ENCODE results near the gene DIS3L2.

The DIS3L2 gene

DNA sequence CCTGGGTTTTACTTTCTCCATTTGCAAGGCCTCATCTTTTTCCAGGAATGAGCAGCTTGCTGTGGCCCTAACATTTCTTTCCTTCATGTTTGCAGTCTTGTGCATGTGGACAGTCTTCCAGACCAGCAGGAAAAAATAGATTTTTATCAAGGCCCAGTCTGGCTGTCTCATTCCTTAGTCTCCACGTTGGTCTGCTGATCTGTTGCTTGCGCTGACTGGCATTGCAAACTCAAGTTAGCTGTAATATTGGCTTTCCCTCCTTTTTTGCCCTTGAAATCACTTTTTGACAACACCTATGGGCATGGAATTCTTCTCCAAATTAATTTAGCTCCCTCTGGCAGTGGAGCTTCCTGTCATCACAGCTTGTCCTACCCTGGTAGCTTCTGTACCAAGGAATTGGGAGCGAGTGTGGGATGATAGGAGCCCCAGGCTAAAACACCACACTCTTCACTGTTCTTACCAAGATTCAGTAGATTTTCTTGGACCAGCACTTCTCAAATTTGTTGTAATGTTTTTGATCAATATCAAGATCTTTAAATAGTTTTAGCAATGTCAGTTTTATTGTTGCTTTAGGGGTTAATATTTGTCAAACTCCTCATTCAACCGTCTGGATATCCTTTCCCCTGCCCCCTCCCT is 48.2 kb downstream of the DIS3L2 start:
- H3K27ac ChIP-seq = no peak overlapping the region
- no peaks in the 10 kb centered on the region for H3K27me3 ChIP-seq (ENCODE audit: insufficient read depth, low read depth, severe bottlenecking)

DNA sequence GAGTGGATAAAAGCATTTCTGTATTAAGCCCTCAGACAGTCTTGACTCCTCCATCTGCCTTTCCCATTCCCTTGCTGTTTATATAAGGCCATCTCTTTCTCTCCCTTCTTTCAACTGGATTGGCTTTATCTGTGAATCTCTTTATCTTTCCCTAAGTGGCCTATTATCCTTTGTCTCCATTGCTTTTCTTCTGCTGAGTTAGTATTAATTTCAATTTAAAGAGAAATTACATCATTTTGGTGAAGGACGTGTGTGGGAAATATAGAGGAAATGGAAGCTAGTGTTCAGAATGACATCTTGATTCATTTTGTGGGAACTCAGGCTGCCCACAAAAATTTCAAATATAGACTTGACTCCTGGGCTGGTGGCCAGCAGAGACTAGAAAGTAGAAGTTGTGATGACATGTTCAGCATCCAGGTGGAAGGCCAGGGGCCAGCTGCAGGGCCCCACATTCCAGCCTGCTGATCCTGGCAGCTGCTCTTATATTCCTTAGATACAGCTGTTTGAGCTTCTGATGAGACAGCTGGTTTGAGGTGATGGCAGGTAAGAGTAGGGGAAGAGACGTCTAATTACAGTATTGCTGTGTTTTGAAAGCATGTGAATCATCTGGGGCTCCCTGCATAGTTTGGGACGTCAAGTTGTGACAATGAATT is 52.3 kb downstream of the DIS3L2 start:
- Histone ChIP-seq H3K27me3 (ENCODE audit: insufficient read depth, low read depth, severe bottlenecking) (no peaks in the 10 kb centered on the region), H3K9me3 (ENCODE audit: severe bottlenecking) (no peaks in the 10 kb centered on the region), H3K36me3 (peaks cover 2% of the 10 kb centered on the region; the same call in 1 of the 2 replicates), H3K27ac (no peak overlapping the region), H3K4me3 (ENCODE audit: low read depth, low read length) (no peak overlapping the region)
- DNase-seq = no peak
- TF ChIP-seq, protein P1, sequence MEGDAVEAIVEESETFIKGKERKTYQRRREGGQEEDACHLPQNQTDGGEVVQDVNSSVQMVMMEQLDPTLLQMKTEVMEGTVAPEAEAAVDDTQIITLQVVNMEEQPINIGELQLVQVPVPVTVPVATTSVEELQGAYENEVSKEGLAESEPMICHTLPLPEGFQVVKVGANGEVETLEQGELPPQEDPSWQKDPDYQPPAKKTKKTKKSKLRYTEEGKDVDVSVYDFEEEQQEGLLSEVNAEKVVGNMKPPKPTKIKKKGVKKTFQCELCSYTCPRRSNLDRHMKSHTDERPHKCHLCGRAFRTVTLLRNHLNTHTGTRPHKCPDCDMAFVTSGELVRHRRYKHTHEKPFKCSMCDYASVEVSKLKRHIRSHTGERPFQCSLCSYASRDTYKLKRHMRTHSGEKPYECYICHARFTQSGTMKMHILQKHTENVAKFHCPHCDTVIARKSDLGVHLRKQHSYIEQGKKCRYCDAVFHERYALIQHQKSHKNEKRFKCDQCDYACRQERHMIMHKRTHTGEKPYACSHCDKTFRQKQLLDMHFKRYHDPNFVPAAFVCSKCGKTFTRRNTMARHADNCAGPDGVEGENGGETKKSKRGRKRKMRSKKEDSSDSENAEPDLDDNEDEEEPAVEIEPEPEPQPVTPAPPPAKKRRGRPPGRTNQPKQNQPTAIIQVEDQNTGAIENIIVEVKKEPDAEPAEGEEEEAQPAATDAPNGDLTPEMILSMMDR (IDR thresholded peaks at IDR 0.05; ENCODE audit: low read depth, low read length) = no peak

More for the DNA sequence above, 48.2 kb downstream of the DIS3L2 start:
- Histone ChIP-seq H3K36me3 (no peaks in the 10 kb centered on the region), H3K9me3 (ENCODE audit: severe bottlenecking) (no peaks in the 10 kb centered on the region), H3K4me3 (ENCODE audit: low read depth, low read length) (no peak overlapping the region)
- TF ChIP-seq, protein P1 (IDR thresholded peaks at IDR 0.05; ENCODE audit: low read depth, low read length) = no peak
- DNase-seq = no peak

DNA sequence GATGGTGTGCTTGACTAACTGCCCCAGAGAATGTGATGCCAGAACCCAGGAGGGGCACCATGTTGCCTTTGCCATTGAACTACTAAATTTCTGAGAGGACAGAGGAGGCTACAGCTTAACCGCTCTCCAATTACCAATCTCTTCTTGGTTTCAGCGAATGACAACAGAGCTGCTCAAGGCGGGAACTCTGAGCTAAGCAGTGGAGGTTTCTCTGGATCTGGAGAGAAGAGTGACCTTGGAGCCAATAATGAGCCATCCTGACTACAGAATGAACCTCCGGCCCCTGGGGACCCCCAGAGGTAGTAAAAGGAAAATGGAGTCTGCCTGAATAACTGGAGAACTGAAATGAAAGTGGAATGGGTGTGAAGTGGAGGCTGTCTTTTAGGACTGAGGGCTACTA is 53.2 kb downstream of the DIS3L2 start:
- H3K27ac ChIP-seq = no peak overlapping the region
- no peak overlapping the region for H3K4me3 ChIP-seq (ENCODE audit: low read depth, low read length)
- DNase-seq = no peak
- TF ChIP-seq, protein P1 (IDR thresholded peaks at IDR 0.05; ENCODE audit: low read depth, low read length) = no peak
- peaks cover 2% of the 10 kb centered on the region; the same call in 1 of the 2 replicates for H3K36me3 ChIP-seq
- H3K9me3 ChIP-seq (ENCODE audit: severe bottlenecking) = no peaks in the 10 kb centered on the region
- no peaks in the 10 kb centered on the region for H3K27me3 ChIP-seq (ENCODE audit: insufficient read depth, low read depth, severe bottlenecking)

DNA sequence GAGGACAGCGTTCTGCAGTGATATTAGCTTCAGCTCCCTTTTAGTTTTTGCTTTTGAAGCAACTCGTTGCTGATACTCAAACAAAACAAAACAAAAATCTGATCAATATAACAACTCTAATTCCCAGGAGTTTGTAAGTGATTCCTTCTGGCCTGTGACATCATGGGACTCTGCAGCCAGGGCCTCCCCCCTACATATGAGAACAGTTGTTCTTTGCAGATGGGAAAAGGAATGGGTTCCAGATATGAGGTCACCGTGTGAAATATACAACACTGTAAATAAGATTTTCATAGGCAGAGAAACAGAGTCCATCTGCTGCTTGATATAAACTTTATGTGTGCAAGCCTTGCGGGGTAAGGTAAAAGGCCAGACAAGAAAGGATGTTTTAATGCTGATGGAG is 56.7 kb downstream of the DIS3L2 start:
- TF ChIP-seq, protein P1 (IDR thresholded peaks at IDR 0.05; ENCODE audit: low read depth, low read length) = no peak
- Histone ChIP-seq H3K27me3 (ENCODE audit: insufficient read depth, low read depth, severe bottlenecking) (no peaks in the 10 kb centered on the region), H3K4me3 (ENCODE audit: low read depth, low read length) (no peak overlapping the region), H3K9me3 (ENCODE audit: severe bottlenecking) (no peaks in the 10 kb centered on the region), H3K36me3 (peaks cover 2% of the 10 kb centered on the region; the same call in 1 of the 2 replicates), H3K27ac (no peak overlapping the region)
- no peak for DNase-seq

DNA sequence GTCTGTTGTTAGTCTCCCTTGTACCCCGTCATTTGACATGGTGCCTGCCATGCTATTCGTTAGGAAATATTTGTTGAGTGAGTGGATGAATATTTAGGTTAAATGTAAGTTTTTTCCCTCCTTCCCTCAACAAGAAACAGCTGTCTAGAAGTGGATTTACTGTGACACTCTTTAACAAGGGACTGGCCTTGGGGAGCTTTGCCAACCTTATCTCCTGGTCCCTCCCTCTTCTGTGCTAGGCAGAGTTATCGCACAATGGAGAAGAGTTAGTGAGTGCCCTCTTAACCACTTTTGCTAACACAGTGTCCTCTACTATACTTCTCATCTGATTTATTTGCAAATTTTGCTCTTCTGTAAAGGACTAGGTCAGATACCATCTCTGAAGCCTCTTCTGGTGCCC is 61.2 kb downstream of the DIS3L2 start:
- H3K36me3 ChIP-seq = peaks cover 10% of the 10 kb centered on the region; the same call in 1 of the 2 replicates
- no peak overlapping the region for H3K27ac ChIP-seq
- TF ChIP-seq, protein P1 (IDR thresholded peaks at IDR 0.05; ENCODE audit: low read depth, low read length) = no peak
- H3K27me3 ChIP-seq (ENCODE audit: insufficient read depth, low read depth, severe bottlenecking) = no peaks in the 10 kb centered on the region
- H3K4me3 ChIP-seq (ENCODE audit: low read depth, low read length) = no peak overlapping the region
- no peak for DNase-seq
- no peaks in the 10 kb centered on the region for H3K9me3 ChIP-seq (ENCODE audit: severe bottlenecking)

All from WERI-Rb-1 (cell line).